ENCODE data around the gene IMPG1. TPM values are rescaled to one million over a fixed set of nuclear protein-coding genes. Genes with fewer than 3 reads are reported as not detected.

IMPG1 gene
- not detected for total RNA-seq

DNA sequence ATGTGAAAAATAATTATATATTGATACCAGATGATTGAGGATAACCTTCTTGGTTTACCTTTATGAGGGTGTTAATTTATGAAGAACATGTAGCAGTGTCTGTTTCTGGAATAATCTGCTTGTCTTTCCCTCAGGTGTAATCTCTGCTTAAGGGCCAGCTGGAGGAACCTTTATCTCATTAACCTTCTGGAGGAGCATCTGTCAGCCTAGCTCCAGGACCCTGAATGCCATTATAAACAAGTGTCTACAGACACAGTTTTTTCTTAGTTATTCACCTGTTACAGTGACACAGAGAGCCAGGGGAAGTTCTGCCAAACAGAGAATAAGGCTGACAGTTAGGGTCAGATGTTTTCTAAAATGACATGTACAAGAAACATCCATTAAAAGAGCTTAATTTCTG lies at the start of gene IMPG1:
IMPG1 (minus strand) TSS at position 101 of the 400 bp plus-strand sequence. CDS start 174 bp downstream, outside the sequence.
- DNase-seq (ENCODE audit: low spot score in 2 of 2) = no peak

GRCh38 chr6:76120302-76120701 lies 47.8 kb upstream of the IMPG1 start:
- no peak for FAIRE-seq
- no peak for DNase-seq (ENCODE audit: low spot score in 2 of 2)

More for the DNA sequence above, at the start of gene IMPG1:
- FAIRE-seq = no peak

DNA sequence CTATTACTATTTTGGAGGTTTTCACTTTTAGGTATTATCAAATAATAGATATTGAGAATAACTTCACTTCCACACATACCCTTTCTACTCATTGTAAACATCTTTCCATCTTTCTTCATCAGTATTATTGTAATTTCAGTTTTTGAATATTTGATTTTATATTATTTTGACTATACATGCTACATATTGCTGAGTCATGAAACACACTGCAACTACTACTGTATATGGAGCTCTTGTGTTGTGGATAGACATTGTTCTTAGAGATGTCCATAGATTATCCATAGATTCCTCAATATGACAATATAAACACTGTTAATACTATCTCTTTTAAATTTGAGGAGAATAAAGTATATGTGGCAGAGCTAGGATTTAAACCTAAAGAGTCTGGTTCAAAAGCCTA lies 819 bp upstream of the IMPG1 start:
- DNase-seq (ENCODE audit: low spot score in 2 of 2) (no peak), FAIRE-seq (no peak)

DNA sequence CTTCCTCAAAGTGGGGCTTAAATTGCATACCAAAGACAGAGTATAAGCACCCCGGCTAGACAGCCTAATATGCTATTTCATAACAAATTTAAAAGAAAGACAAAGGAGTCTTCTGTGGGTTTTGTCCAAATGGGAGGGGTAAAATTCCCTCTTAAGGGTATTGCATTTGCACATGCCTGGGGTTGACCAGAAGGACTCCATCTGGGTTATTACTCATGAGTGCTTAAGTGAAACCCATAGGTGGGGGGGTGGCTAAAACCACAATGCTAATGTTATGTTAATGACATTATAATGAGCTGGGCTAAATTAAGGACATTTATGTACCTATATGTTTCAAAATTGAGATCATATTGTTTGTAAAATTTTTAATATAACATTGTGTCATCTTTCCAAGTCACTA lies 15.0 kb downstream of the IMPG1 start:
- FAIRE-seq (no peak), DNase-seq (ENCODE audit: low spot score in 2 of 2) (no peak)

- DNase-seq (ENCODE audit: low spot score in 2 of 2) = no peak
- no peak for FAIRE-seq
Measured at GRCh38 chr6:76052314-76052713, 20.1 kb downstream of the IMPG1 start.

- no peak for DNase-seq (ENCODE audit: low spot score in 2 of 2)
- no peak for FAIRE-seq
Measured at GRCh38 chr6:76043690-76044089, 28.8 kb downstream of the IMPG1 start.

GRCh38 chr6:76035713-76036112 lies 36.7 kb downstream of the IMPG1 start:
- FAIRE-seq (no peak), DNase-seq (ENCODE audit: low spot score in 2 of 2) (no peak)

DNA sequence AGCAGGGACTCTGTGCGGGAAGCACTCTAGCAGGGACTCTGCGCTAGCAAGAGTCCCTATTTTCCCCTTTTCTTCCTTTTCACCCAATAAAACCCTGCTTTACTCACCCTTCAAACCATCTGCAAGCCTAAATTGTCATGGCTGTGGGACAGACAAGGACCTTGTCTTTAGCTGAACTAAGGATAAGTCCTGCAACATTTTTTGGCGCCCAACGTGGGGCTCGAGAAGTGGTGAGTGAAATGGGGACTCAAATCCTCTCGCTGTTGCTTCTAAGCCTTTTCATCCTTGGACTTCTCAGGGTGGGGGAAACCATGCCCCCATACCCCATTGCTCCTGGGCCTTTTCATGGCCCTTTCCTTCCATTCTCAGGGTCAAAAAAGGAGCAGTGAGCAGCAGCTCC lies 46.4 kb downstream of the IMPG1 start:
- FAIRE-seq (no peak), DNase-seq (ENCODE audit: low spot score in 2 of 2) (no peak)

DNA sequence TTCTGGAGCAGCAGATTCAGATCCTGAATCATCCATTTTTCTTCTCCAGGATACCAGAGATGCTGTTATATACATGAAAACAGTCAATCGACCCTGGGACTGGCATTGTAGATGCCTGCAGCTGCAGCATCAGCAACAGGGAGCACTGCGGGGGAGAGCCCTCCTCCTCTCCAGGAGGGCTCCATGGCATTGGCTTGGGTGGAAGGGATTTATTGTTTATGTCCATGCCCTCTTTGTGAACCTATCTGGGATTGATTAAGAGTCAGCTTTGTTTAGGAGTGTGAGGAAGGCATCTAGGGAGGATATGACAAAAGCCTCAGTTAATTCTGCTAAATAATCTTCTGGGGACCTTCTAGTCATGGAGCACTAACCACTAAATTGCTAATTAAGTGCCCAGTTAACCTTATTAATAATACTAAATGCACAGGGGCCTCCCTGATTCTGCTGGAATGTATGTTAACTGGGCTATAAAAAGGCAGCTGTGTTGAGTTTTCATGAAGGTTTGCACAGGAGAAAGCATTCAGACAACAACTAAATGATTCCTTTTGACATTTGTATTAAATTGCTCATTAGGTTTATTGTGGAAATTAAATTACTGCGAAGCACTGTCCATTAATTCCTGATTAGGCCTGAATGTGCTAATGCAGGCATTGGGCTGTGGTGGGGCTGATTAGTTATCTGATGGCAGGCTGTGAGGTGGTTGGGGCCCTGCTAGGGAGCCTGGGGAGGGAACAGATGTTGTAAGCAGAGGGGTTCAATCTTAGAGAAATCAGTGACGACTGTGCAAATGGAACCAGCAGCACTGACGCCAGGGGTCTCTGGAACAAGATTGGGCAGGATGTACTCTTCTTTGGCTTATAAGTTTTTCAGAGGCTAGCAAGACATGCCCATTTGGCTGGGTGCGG lies 57.6 kb downstream of the IMPG1 start:
- no peak for FAIRE-seq
- no peak for DNase-seq (ENCODE audit: low spot score in 2 of 2)

DNA sequence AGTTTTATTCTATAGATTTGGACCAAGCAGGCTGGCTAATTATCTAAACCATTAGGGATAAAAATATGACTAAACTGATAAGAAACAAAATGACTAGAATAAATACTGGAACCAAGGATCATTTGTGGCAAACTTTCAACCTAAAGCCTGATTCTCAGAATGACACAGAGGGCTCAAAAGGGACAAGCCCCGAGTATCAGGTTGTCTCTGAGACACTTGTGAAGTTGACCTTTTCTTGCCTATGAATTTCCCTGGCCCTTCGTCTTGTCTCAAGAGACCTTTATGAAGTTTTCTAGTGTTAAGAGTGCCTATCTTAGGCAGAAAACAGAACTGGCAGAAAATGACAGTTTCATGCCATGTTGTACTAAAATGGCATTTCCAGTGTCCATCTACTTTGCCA lies 68.3 kb downstream of the IMPG1 start:
- FAIRE-seq = no peak
- no peak for DNase-seq (ENCODE audit: low spot score in 2 of 2)

GRCh38 chr6:76003686-76004085 lies 68.8 kb downstream of the IMPG1 start:
- no peak for FAIRE-seq
- DNase-seq (ENCODE audit: low spot score in 2 of 2) = no peak

- no peak for DNase-seq (ENCODE audit: low spot score in 2 of 2)
- FAIRE-seq = peak; percentile 70
Measured at GRCh38 chr6:76003113-76003512, 69.3 kb downstream of the IMPG1 start.

DNA sequence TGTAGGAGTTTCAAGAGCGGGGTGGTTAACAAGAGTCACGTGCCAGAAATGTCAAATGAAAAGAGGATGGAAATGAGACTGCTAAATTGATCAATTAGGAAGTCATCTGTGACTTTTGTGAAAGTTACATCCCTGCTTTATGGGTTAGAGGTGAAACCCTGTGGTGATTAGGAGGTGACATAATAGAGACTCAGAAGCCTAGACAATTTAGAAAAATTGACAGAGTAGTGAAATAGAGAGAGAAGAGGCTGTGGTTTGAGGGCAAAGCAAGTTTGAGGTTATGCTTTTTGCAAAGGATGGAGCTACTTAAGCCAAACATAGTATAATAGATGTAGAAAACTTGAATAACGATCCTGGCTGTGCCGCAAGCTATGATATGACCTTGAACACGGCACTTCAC lies 71.8 kb downstream of the IMPG1 start:
- DNase-seq (ENCODE audit: low spot score in 2 of 2) (no peak), FAIRE-seq (no peak)

GRCh38 chr6:75997696-75998095 lies 74.8 kb downstream of the IMPG1 start:
- DNase-seq (ENCODE audit: low spot score in 2 of 2) (no peak), FAIRE-seq (no peak)

GRCh38 chr6:75993236-75994162 lies 79.0 kb downstream of the IMPG1 start:
- FAIRE-seq (no peak), DNase-seq (ENCODE audit: low spot score in 2 of 2) (no peak)

- FAIRE-seq = no peak
- no peak for DNase-seq (ENCODE audit: low spot score in 2 of 2)
Measured at GRCh38 chr6:75991941-75992340, 80.5 kb downstream of the IMPG1 start.

GRCh38 chr6:75986935-75987334 lies 85.5 kb downstream of the IMPG1 start:
- no peak for FAIRE-seq

GRCh38 chr6:75975904-75976303 lies 96.6 kb downstream of the IMPG1 start:
- no peak for DNase-seq (ENCODE audit: low spot score in 2 of 2)
- FAIRE-seq = no peak

More at GRCh38 chr6:75986935-75987334, 85.5 kb downstream of the IMPG1 start:
- DNase-seq (ENCODE audit: low spot score in 2 of 2) = no peak

DNA sequence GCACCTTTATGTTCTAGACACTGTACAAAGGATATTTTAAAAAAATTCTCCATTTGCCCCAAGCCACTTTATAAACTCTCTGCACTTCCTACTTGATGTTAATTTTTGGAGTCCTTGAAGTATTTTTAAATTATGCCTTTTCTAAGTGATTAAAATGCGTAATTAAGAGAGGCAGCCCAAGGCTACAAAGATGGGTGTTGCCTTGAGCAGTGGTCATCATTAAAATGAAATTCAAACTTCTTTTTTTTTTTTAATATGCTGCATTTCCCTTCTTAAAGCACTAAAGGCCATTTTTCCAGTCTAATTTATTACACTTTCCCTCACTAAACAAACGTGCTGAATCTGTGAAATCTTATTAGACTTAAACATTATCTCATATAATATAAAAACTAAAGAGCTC lies 102.4 kb downstream of the IMPG1 start:
- no peak for DNase-seq (ENCODE audit: low spot score in 2 of 2)
- FAIRE-seq = no peak

DNA sequence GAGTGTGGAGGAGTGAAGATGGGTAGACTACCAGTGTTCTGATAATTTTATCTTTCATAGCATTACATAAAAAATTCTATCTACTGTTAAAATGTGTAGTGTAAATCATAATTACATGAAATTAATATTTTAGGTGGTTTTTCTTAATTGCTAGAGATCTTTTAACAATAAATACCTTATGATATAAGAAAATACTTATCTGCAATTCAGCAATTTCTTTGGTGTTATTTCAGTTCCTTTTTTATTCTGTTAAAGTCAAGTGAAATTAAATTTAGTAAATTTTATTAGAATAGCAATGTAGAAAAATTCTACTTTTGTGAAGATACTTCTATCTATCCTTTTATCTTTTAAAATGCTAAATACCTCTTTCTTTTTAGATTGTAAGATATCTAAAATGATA lies 104.3 kb downstream of the IMPG1 start:
- no peak for DNase-seq (ENCODE audit: low spot score in 2 of 2)
- FAIRE-seq = peak; percentile 34

DNA sequence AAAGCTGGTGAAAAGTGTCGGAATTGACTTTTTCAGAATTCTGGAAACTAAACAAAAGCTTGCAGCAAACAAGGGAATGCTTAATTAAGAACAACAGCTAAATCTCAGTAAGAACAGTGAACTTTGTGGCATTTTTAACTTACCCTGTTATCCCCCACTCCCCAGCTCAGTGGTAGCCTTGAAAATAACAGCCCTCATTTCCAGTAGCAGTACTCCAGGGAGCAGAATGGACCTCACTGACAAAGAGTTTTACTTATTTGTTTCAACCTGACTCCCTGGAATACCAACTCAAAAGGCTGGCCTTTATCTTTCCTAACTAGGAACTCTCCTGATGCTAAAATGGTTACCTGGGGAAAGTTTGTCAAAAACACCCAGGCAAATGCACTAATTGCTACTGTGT lies 108.9 kb downstream of the IMPG1 start:
- FAIRE-seq = no peak
- no peak for DNase-seq (ENCODE audit: low spot score in 2 of 2)
